H9 (cell line): ENCODE results near the gene CNTD1. TPM values are rescaled to one million over a fixed set of nuclear protein-coding genes. Genes with fewer than 3 reads are reported as not detected.

ENCODE experiments used
- DNase-seq: peaks from one replicate; pipeline ENCODE4 v3.0.0-alpha.2; 2017
- H2AFZ ChIP-seq: one replicate; pipeline ENCODE4 v1.6.1; 2013; ENCODE audit warnings: mild to moderate bottlenecking, low read length, control low read depth, moderate library complexity
- H2AK5ac ChIP-seq: 2 replicates; pipeline ENCODE4 v1.6.1; 2013; ENCODE audit warnings: low read length, control low read depth, mixed read lengths; ENCODE audit not compliant: insufficient read length
- H2BK120ac ChIP-seq: one replicate; pipeline ENCODE4 v1.6.1; 2013; ENCODE audit warnings: low read depth, mild to moderate bottlenecking, low read length, control low read depth, inconsistent platforms; ENCODE audit not compliant: poor library complexity, severe bottlenecking
- H2BK12ac ChIP-seq: 2 replicates; pipeline ENCODE4 v1.6.1; 2013; ENCODE audit warnings: low read length, control low read depth, mixed read lengths, low read depth; ENCODE audit not compliant: insufficient read length
- H2BK15ac ChIP-seq: 2 replicates; pipeline ENCODE4 v1.6.1; 2013; ENCODE audit warnings: low read depth, low read length, control low read depth
- H2BK20ac ChIP-seq: one replicate; pipeline ENCODE4 v1.6.1; 2013; ENCODE audit warnings: low read depth, mild to moderate bottlenecking, low read length, control low read depth, inconsistent platforms; ENCODE audit not compliant: poor library complexity, severe bottlenecking
- H2BK5ac ChIP-seq: 2 replicates; pipeline ENCODE4 v1.6.1; 2013; ENCODE audit warnings: low read length, control low read depth, mixed read lengths; ENCODE audit not compliant: insufficient read length
- H3K14ac ChIP-seq: 2 replicates; pipeline ENCODE4 v1.6.1; 2013; ENCODE audit warnings: low read length, control low read depth; ENCODE audit not compliant: insufficient read depth
- H3K18ac ChIP-seq: 2 replicates; pipeline ENCODE4 v1.6.1; 2013; ENCODE audit warnings: low read depth, mild to moderate bottlenecking, mixed read lengths, low read length, control low read depth; ENCODE audit not compliant: insufficient read length
- H3K23ac ChIP-seq: 2 replicates; pipeline ENCODE4 v1.6.1; 2013; ENCODE audit warnings: low read length, control low read depth, mixed read lengths, low read depth; ENCODE audit not compliant: insufficient read length
- H3K23me2 ChIP-seq: 2 replicates; pipeline ENCODE4 v1.6.1; 2013; ENCODE audit warnings: low read depth, mild to moderate bottlenecking, mixed read lengths, low read length, control low read depth; ENCODE audit not compliant: insufficient read length, poor library complexity, severe bottlenecking
- H3K27ac ChIP-seq: 2 replicates; pipeline ENCODE4 v1.5.1; 2013; ENCODE audit warnings: low read length, control low read depth, mixed read lengths, low read depth; ENCODE audit not compliant: insufficient read length
- H3K27me3 ChIP-seq: 2 replicates; pipeline ENCODE4 v1.6.1; 2013; ENCODE audit warnings: low read length, control low read depth, inconsistent platforms; ENCODE audit not compliant: insufficient read depth
- H3K4ac ChIP-seq: 2 replicates; pipeline ENCODE4 v1.6.1; 2013; ENCODE audit warnings: low read depth, mild to moderate bottlenecking, control low read depth, inconsistent platforms, low read length, moderate library complexity
- H3K4me1 ChIP-seq: 2 replicates; pipeline ENCODE4 v1.6.1; 2013; ENCODE audit warnings: low read length, control low read depth, inconsistent platforms; ENCODE audit not compliant: insufficient read depth
- H3K4me2 ChIP-seq: 2 replicates; pipeline ENCODE4 v1.6.1; 2013; ENCODE audit warnings: low read length, control low read depth, mixed read lengths; ENCODE audit not compliant: insufficient read length, insufficient read depth
- H3K56ac ChIP-seq: 2 replicates; pipeline ENCODE4 v1.6.1; 2013; ENCODE audit warnings: low read depth, mild to moderate bottlenecking, mixed read lengths, low read length, control low read depth; ENCODE audit not compliant: insufficient read length
- H3K79me1 ChIP-seq: 2 replicates; pipeline ENCODE4 v1.6.1; 2013; ENCODE audit warnings: low read depth, mild to moderate bottlenecking, moderate library complexity, low read length, control low read depth, inconsistent platforms; ENCODE audit not compliant: insufficient read depth, poor library complexity, severe bottlenecking
- H3K79me2 ChIP-seq: 2 replicates; pipeline ENCODE4 v1.6.1; 2013; ENCODE audit warnings: low read length, control low read depth, inconsistent platforms; ENCODE audit not compliant: insufficient read depth
- H3K9ac ChIP-seq: 2 replicates; pipeline ENCODE4 v1.6.1; 2013; ENCODE audit warnings: low read length, control low read depth, mixed read lengths; ENCODE audit not compliant: insufficient read length; ENCODE audit errors: extremely low read depth
- H3K9me3 ChIP-seq: one replicate; pipeline ENCODE4 v1.6.1; 2013; ENCODE audit warnings: low read depth, low read length, inconsistent platforms; ENCODE audit not compliant: control insufficient read depth
- H3T11ph ChIP-seq: one replicate; pipeline ENCODE4 v1.6.1; 2013; ENCODE audit warnings: mild to moderate bottlenecking, low read length, control low read depth, inconsistent platforms
- H4K20me1 ChIP-seq: one replicate; pipeline ENCODE4 v1.6.1; 2013; ENCODE audit not compliant: control insufficient read depth, insufficient read length, insufficient read depth
- H4K5ac ChIP-seq: 2 replicates; pipeline ENCODE4 v1.6.1; 2013; ENCODE audit warnings: low read depth, mild to moderate bottlenecking, mixed read lengths, low read length, control low read depth; ENCODE audit not compliant: insufficient read length
- H4K8ac ChIP-seq: replicated peaks from 2 replicates; pipeline ENCODE4 v1.6.1; 2013; ENCODE audit warnings: low read length, control low read depth, mixed read lengths, low read depth; ENCODE audit not compliant: insufficient read length
- H4K91ac ChIP-seq: 2 replicates; pipeline ENCODE4 v1.6.1; 2013; ENCODE audit warnings: low read depth, mild to moderate bottlenecking, moderate library complexity, mixed read lengths, low read length, control low read depth; ENCODE audit not compliant: insufficient read length
- H3K27ac Mint-ChIP-seq, 3 experiments: 2 replicates in 2 of 3; 3 replicates in 1 of 3; pipeline ENCODE4 v1.8.0; 2020 to 2021; ENCODE audit warnings: mixed read lengths in 3 of 3, mild to moderate bottlenecking in 1 of 3, moderate library complexity in 1 of 3
- H3K27me3 Mint-ChIP-seq: 2 replicates; pipeline ENCODE4 v1.8.0; 2021; ENCODE audit warnings: low read depth, mild to moderate bottlenecking, moderate library complexity, mixed read lengths
- H3K36me3 Mint-ChIP-seq, 3 experiments: 2 replicates in 2 of 3; 3 replicates in 1 of 3; pipeline ENCODE4 v1.8.0; 2020 to 2021; ENCODE audit warnings: low read depth in 3 of 3, mixed read lengths in 3 of 3; ENCODE audit not compliant: insufficient read depth in 1 of 3
- H3K4me1 Mint-ChIP-seq, 2 experiments: 2 replicates each; pipeline ENCODE4 v1.8.0; 2020; ENCODE audit warnings: mixed read lengths in 2 of 2
- H3K4me3 Mint-ChIP-seq, 2 experiments: 2 replicates in 1 of 2; 3 replicates in 1 of 2; pipeline ENCODE4 v1.8.0; 2020 to 2021; ENCODE audit warnings: mild to moderate bottlenecking in 2 of 2, mixed read lengths in 2 of 2, moderate library complexity in 1 of 2
- H3K9me3 Mint-ChIP-seq, 2 experiments: 2 replicates in 1 of 2; 3 replicates in 1 of 2; pipeline ENCODE4 v1.8.0; 2020; ENCODE audit warnings: mild to moderate bottlenecking in 2 of 2, mixed read lengths in 2 of 2, moderate library complexity in 1 of 2
- CTCF ChIP-seq: fragments of 200-600 bp; sonication (generic); conservative IDR thresholded peaks from 3 replicates; pipeline ENCODE4 v1.8.0; 2021; ENCODE audit warnings: antibody characterized with exemption, mild to moderate bottlenecking
- WGBS: extraction: QIAGEN DNeasy Blood & Tissue Kit; methylation state at CpG from one replicate; pipeline ENCODE4 v1.1.7; 2013; ENCODE audit warnings: missing lambda C conversion rate, low lambda C conversion rate, mixed read lengths; ENCODE audit not compliant: insufficient read length; ENCODE audit errors: extremely low coverage; 5-methylcytosine and 5-hydroxymethylcytosine counted together
- total RNA-seq: library from RNA; stranded (reverse); gene quantifications from 2 replicates; pipeline ENCODE4 v1.2.1, GENCODE V29; 2021

CNTD1 gene
- total RNA-seq, 1 experiment from 2014 or later, result not detected

- Histone ChIP-seq H4K20me1 (no peaks in the 10 kb centered on the region), H3K56ac (no peak overlapping the region), H2BK15ac (no peak overlapping the region), H4K8ac (peak overlapping the region; percentile 30), H2AK5ac (no peak overlapping the region), H3K9me3 (no peaks in the 10 kb centered on the region), H3K23ac (no peak overlapping the region), H3K23me2 (peaks cover 9% of the 10 kb centered on the region), H3T11ph (no peak overlapping the region), H3K27me3 (no peaks in the 10 kb centered on the region), H2BK12ac (no peak overlapping the region), H2BK5ac (no peak overlapping the region), H2BK20ac (no peak overlapping the region), H3K9ac (peak overlapping the region; percentile 91), H3K18ac (peak overlapping the region; percentile 92), H3K79me1 (peaks cover 3% of the 10 kb centered on the region), H3K27ac (no peak overlapping the region), H2BK120ac (no peak overlapping the region), H3K14ac (peak overlapping the region; percentile 98), H4K5ac (no peak overlapping the region), H3K79me2 (peaks cover 5% of the 10 kb centered on the region; the same call in 1 of the 2 replicates), H3K4ac (no peak overlapping the region), H3K4me1 (no peaks in the 10 kb centered on the region), H2AFZ (no peak overlapping the region), H3K4me2 (peak overlapping the region; percentile 95), H4K91ac (peak overlapping the region; percentile 7)
- Mint-ChIP-seq H3K27ac (peak overlapping the region; percentile 99 to 100 (median 100)), H3K36me3 (peaks cover 28 to 51% (median 45%) of the 10 kb centered on the region in 3 experiments), H3K9me3 (no peaks in the 10 kb centered on the region; a peak in 1 of 5 replicates), H3K27me3 (peaks cover 4% of the 10 kb centered on the region), H3K4me1 (peaks cover 14 to 17% of the 10 kb centered on the region in 2 experiments), H3K4me3 (peak overlapping the region; percentile 94 to 96)
- TF ChIP-seq CTCF, result no peak
- no peak for DNase-seq
- WGBS, result no CpG with 5 or more reads among the region's 18 CpGs
These were observed 35.2 kb downstream of the CNTD1 start for GRCh38 chr17:42833767-42834422.
